Caco-2 (cell line): ENCODE results near the gene PIGK. TPM values are rescaled to one million over a fixed set of nuclear protein-coding genes. Genes with fewer than 3 reads are reported as not detected.

Experiments used
- Bru-seq: library from RNA; stranded (reverse); fragments of 400-500 nt; gene quantifications from one replicate; lab custom pipeline; 2021; lab: Mats Ljungman, UMichigan
- BruChase-seq, 2 experiments: library from RNA; stranded (reverse); fragments of 400-500 nt; gene quantifications; one replicate each; lab custom pipeline; 2021; lab: Mats Ljungman, UMichigan
- BruUV-seq: library from RNA; stranded (reverse); fragments of 400-500 nt; replicated peaks from 2 replicates; lab custom pipeline; 2021; lab: Mats Ljungman, UMichigan
- CTCF ChIA-PET: fragments of 300-600 bp; sonication (Branson Sonifier 250); formaldehyde crosslinking; loops from one replicate; lab custom pipeline; 2022; ENCODE audit warnings: antibody characterized with exemption; lab: Charles Lee
- POLR2A ChIA-PET: fragments of 300-600 bp; sonication (Branson Sonifier 250); formaldehyde crosslinking; loops from one replicate; lab custom pipeline; 2022; ENCODE audit warnings: antibody characterized with exemption; lab: Charles Lee
- DNase-seq, 2 experiments: peaks; one replicate each; pipeline versions ENCODE4 v3.0.0 to v3.0.0-alpha.2; 2020 to 2022
- H3K27me3 ChIP-seq: replicated peaks from 2 replicates; pipeline ENCODE4 v1.6.0; 2011; ENCODE audit warnings: low read length; ENCODE audit not compliant: control insufficient read depth, insufficient read depth
- H3K36me3 ChIP-seq: 2 replicates; pipeline ENCODE4 v1.5.1; 2011; ENCODE audit warnings: low read length; ENCODE audit not compliant: control insufficient read depth, insufficient read depth
- H3K4me1 ChIP-seq: fragments of 250-450 bp; sonication (Bioruptor Pico); 2 replicates; pipeline ENCODE4 v1.5.1; 2020; ENCODE audit warnings: mild to moderate bottlenecking
- H3K4me3 ChIP-seq: 2 replicates; pipeline ENCODE4 v1.5.1; 2011; ENCODE audit warnings: low read depth, mild to moderate bottlenecking, control low read depth, low read length
- H3K9me3 ChIP-seq: fragments of 250-450 bp; sonication (Bioruptor Pico); 2 replicates; pipeline ENCODE4 v1.5.1; 2020; ENCODE audit warnings: mild to moderate bottlenecking, moderate library complexity
- H3K27ac Mint-ChIP-seq: one replicate; pipeline ENCODE4 v1.8.0; 2022; ENCODE audit warnings: mixed read lengths; ENCODE audit not compliant: unreplicated experiment
- H3K27me3 Mint-ChIP-seq: one replicate; pipeline ENCODE4 v1.8.0; 2022; ENCODE audit warnings: mixed read lengths; ENCODE audit not compliant: insufficient read depth, unreplicated experiment
- H3K36me3 Mint-ChIP-seq: one replicate; pipeline ENCODE4 v1.8.0; 2022; ENCODE audit warnings: mild to moderate bottlenecking, mixed read lengths; ENCODE audit not compliant: insufficient read depth, unreplicated experiment
- H3K4me1 Mint-ChIP-seq: one replicate; pipeline ENCODE4 v1.8.0; 2022; ENCODE audit warnings: low read depth, mixed read lengths; ENCODE audit not compliant: unreplicated experiment
- H3K4me3 Mint-ChIP-seq: one replicate; pipeline ENCODE4 v1.8.0; 2022; ENCODE audit warnings: mild to moderate bottlenecking, moderate library complexity, mixed read lengths; ENCODE audit not compliant: unreplicated experiment
- H3K9me3 Mint-ChIP-seq: one replicate; pipeline ENCODE4 v1.8.0; 2022; ENCODE audit warnings: mixed read lengths; ENCODE audit not compliant: unreplicated experiment
- CTCF ChIP-seq, 2 experiments: fragments of 200-600 bp in 1 of 2; IDR thresholded peaks; 1 replicate in 1 of 2; 2 replicates in 1 of 2; pipeline versions ENCODE4 v1.5.1 to v1.8.0; 2011 to 2022; ENCODE audit warnings: antibody characterized with exemption in 1 of 2, control low read depth in 1 of 2, inconsistent platforms in 1 of 2, low read depth in 1 of 2, low read length in 1 of 2, mild to moderate bottlenecking in 1 of 2, moderate library complexity in 1 of 2; ENCODE audit not compliant: insufficient read depth in 1 of 2, severe bottlenecking in 1 of 2, unreplicated experiment in 1 of 2
- intact Hi-C: fragments of 100-400 bp; cut with micrococcal nuclease; formaldehyde crosslinking; loops from one replicate; pipeline ENCODE4 v1.10.0; 2022; ENCODE audit not compliant: unreplicated experiment
- long read RNA-seq: library from polyadenylated mRNA; stranded (forward); transcript quantifications from one replicate; pipeline ENCODE4 v2.0.0, GENCODE V29; 2022
- total RNA-seq: library from RNA; stranded (reverse); gene quantifications from 2 replicates; pipeline ENCODE4 v1.2.3, GENCODE V29; 2022

PIGK gene
- total RNA-seq, result 16.6 and 19.7 TPM in 2 replicates
- percentile 55 among the genes with signal in this experiment for Bru-seq, nascent RNA
- BruChase-seq, experiment 1, labeled RNA remaining after a 2-hour chase, result percentile 50 among the genes with signal in this experiment
- percentile 52 among the genes with signal in this experiment for BruChase-seq, experiment 2, labeled RNA remaining after a 6-hour chase
- long read RNA-seq, full-length matches to known transcripts, result 41 of 47 reads
- long read RNA-seq, partial matches to known transcripts, result 1 of 47 reads
- long read RNA-seq, other reads (novel, unspliced or antisense), result 5 of 47 reads

- Mint-ChIP-seq H3K9me3 (no peaks in the 10 kb centered on the region), H3K27me3 (no peaks in the 10 kb centered on the region), H3K27ac (peak within 1 kb of the TSS; percentile 14), H3K4me1 (peaks cover 17% of the 10 kb centered on the region), H3K4me3 (peak within 1 kb of the TSS; percentile 83), H3K36me3 (no peaks in the 10 kb centered on the region)
- ChIA-PET CTCF (no interaction called here), POLR2A (no interaction called here)
- no TSS peak for BruUV-seq
- no peaks in the 10 kb centered on the region for H3K4me1 ChIP-seq
- intact Hi-C loops, result no loop called here
- no peaks in the 10 kb centered on the region for H3K27me3 ChIP-seq
- H3K4me3 ChIP-seq, result peak within 1 kb of the TSS; percentile 60
- no peaks in the 10 kb centered on the region for H3K9me3 ChIP-seq
- DNase-seq, result peak; percentile 84 to 87
- H3K36me3 ChIP-seq, result no peaks in the 10 kb centered on the region
- TF ChIP-seq CTCF (IDR thresholded peaks at IDR 0.05; ENCODE audit: insufficient read depth in 1 of 2, low read depth in 1 of 2, low read length in 1 of 2, severe bottlenecking in 1 of 2, unreplicated experiment in 1 of 2), result no peak
These were observed at the start of gene PIGK for GRCh38 chr1:77219166-77219887. Gene PIGK, minus strand, starts transcription at chr1:77219430. Its CDS starts 28 bp downstream, at chr1:77219402.

- no peak for TF ChIP-seq CTCF (IDR thresholded peaks at IDR 0.05; ENCODE audit: insufficient read depth in 1 of 2, low read depth in 1 of 2, low read length in 1 of 2, severe bottlenecking in 1 of 2, unreplicated experiment in 1 of 2)
- BruUV-seq, result no TSS peak
- H3K9me3 ChIP-seq, result no peaks in the 10 kb centered on the region
- CTCF ChIA-PET, result no interaction called here
- no peak overlapping the region for H3K4me3 ChIP-seq
- Mint-ChIP-seq H3K36me3 (no peaks in the 10 kb centered on the region), H3K4me3 (no peak overlapping the region), H3K4me1 (peaks cover 7% of the 10 kb centered on the region), H3K27me3 (peaks cover 5% of the 10 kb centered on the region), H3K27ac (no peak overlapping the region), H3K9me3 (peaks cover 9% of the 10 kb centered on the region)
- H3K4me1 ChIP-seq, result no peaks in the 10 kb centered on the region
- H3K36me3 ChIP-seq, result no peaks in the 10 kb centered on the region
- no peak for DNase-seq
- POLR2A ChIA-PET, result no interaction called here
- H3K27me3 ChIP-seq, result no peaks in the 10 kb centered on the region
- intact Hi-C loops, result no loop called here
These were observed 47.8 kb upstream of the PIGK start for GRCh38 chr1:77267035-77267434.

GRCh38 chr1:77265180-77265579, 46.0 kb upstream of the PIGK start:
- no peaks in the 10 kb centered on the region for H3K36me3 Mint-ChIP-seq
- H3K4me3 ChIP-seq, result no peak overlapping the region
- no peak for TF ChIP-seq CTCF (IDR thresholded peaks at IDR 0.05; ENCODE audit: insufficient read depth in 1 of 2, low read depth in 1 of 2, low read length in 1 of 2, severe bottlenecking in 1 of 2, unreplicated experiment in 1 of 2)
- H3K27ac Mint-ChIP-seq, result no peak overlapping the region
- H3K36me3 ChIP-seq, result no peaks in the 10 kb centered on the region
- H3K4me1 ChIP-seq, result no peaks in the 10 kb centered on the region
- H3K9me3 ChIP-seq, result no peaks in the 10 kb centered on the region
- peaks cover 9% of the 10 kb centered on the region for H3K9me3 Mint-ChIP-seq
- CTCF ChIA-PET, result no interaction called here
- no peak overlapping the region for H3K4me3 Mint-ChIP-seq
- intact Hi-C loops, result no loop called here
- no TSS peak for BruUV-seq
- H3K4me1 Mint-ChIP-seq, result peaks cover 7% of the 10 kb centered on the region
- no peaks in the 10 kb centered on the region for H3K27me3 ChIP-seq
- POLR2A ChIA-PET, result no interaction called here
- DNase-seq, result no peak
- peaks cover 5% of the 10 kb centered on the region for H3K27me3 Mint-ChIP-seq
